GM18526 (cell line): Measurements from ENCODE around the gene PPP1R13B.

Source experiments
- POLR2A ChIP-seq: IDR thresholded peaks from 3 replicates; pipeline ENCODE4 v1.6.1; 2011; ENCODE audit not compliant: insufficient read length; ENCODE audit errors: extremely low read depth

The PPP1R13B gene

DNA sequence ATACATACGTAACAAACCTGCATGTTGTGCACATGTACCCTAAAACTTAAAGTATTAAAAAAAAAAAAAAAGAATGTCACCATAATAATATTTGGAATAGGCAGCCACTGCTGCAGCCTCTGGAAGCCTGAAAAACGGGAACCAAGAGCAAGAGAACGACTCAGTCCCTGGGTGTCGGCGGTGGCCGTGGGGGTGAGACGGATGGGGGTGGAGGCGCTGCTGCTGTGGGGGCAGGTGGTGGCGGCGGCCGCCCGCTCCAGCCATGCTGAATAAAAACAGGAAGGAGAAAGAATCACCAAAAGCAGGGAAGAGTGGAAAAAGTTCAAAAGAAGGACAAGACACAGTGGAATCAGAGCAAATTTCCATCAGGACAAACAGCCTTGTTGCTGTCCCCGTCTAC is 84.8 kb downstream of the PPP1R13B start:
- no peak for TF ChIP-seq POLR2A

DNA sequence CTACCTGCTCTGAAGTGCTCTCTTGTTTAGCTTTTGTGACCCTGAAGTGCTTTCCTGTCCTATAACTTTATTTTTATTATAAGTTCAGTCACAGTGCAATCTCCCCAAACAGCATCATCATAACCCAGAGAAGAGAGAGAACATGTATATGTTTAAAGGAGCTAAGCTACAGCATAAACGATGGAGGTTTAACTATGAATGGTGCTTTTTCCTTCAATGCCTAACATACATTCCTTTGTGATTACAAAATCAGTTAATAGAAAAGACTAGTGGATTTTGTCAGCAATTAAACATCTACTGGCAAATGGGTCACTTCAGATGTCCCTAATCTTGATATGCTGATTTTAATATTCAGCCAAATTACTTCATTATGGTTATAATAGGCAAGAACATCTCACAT is 85.3 kb downstream of the PPP1R13B start:
- TF ChIP-seq POLR2A: no peak

DNA sequence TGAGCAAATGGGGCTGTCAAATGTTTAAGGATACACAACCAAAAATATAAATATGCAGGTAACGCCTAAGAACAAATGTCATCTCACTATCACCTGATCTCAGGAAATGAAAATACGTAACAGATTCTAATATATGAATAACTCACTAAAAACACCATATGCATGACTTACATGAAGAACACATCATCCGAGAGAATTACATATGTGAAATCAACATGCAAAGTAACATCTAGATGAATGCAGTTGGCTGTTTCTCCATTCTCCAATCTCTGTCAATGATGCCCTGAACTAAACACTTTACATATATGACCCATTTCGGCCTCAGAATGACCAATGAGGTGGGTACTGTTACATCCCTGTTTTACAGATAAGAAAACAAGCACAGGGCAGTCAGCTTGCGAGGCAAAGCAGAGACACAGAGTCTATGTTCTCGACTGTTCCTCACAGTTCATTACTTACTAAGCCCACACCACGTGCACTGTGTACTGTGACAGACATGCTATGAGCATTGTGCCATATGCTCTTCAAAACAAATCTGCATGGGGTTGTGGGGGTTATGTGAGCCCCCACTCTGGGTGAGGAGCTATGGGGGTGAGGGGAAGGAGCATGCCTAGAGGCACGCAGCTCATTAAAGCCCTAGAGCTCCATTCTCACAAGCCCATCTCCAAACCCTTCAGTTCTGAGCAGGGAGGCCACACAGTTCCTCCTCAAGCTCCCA is 89.2 kb downstream of the PPP1R13B start:
- no peak for TF ChIP-seq POLR2A

DNA sequence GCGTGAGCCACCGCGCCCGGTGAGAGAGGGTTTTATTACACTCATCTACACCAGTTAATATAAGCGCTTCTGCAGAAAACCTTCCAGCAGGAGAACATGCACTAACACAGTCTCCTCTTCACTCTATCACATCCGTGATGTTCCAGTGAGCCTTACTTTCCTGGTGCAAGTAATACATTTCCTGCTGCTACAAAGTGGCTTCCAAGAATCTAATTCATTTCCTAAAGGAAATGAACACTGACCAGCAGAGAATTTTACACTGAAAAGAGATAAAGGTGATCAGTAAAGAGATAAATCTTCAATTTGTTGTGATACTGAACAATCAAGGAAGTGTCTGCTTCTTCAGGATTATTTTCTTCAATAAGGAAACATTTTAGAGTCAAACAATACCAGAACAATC is 92.3 kb downstream of the PPP1R13B start:
- TF ChIP-seq POLR2A: no peak

DNA sequence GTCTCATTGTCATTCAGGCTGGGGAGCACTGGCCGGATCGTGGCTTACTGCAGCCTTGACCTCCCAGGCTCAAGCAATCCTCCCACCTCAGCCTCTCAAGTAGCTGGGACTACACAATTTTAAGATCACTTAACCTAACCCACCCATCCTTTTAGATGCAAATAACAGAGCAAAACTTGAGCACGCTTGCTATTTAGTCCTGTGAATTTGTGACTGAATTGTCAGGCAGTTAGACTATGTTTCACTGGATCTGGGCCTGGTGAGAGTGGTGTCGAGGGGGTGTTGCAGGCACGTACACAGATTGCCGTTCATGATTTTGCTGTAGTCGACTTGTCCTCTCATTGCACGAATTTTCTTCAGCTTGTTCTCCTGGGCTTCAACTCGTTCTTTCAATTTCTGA is 93.6 kb downstream of the PPP1R13B start:
- TF ChIP-seq POLR2A: no peak

DNA sequence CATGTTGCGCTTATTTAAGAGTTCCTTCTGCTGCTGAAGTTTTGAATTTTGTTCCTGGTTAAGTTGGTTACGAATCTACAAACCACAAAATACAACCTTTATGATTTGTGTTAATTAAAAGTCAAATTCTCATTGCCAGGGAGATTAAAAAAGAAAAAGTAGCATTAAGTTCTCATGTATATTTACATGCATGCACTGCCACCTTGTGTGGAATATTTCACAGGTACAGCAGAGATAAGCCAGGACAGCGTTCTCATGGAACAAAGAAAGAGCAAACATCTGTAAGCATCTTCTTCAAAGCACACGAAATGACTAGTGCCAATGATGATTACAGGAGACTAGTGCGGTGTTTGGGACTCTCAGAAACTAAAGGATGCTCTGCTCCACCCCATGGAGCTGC is 97.5 kb downstream of the PPP1R13B start:
- TF ChIP-seq POLR2A: no peak

DNA sequence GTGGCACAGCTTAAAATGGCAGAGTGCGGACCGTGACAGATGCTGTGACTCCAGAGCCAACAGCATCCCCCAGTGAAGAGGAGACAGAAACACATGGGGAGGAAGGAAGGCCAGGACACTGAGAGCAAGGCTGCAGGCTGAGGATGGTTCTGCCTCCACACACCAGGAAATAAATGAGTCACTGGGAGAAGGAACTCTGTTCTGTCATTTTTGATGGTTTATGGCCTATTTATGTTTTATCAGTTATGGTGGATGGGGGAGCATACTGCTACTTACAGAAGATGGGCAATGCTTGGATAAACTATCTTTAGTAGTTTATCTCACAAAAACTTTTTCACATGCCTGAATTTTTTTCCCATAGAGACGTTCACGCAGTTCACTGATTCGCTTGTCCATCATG is 97.9 kb downstream of the PPP1R13B start:
- TF ChIP-seq POLR2A: no peak

DNA sequence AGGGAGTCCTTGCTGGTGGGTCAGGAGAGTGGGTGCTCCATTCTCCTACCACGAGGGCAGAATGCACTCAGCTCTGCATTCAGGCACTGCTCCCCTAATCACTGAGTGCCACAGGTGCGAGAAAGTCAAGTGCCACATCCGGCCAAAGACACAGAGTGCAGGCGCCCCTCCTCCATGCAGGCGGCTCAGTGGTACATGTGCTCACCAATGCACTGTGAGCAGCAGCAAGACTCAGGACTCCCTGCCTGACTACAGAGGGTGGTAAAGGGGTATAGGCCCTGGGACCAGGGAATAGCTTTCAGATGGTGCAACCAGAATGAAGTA is 98.9 kb downstream of the PPP1R13B start:
- TF ChIP-seq POLR2A: no peak

DNA sequence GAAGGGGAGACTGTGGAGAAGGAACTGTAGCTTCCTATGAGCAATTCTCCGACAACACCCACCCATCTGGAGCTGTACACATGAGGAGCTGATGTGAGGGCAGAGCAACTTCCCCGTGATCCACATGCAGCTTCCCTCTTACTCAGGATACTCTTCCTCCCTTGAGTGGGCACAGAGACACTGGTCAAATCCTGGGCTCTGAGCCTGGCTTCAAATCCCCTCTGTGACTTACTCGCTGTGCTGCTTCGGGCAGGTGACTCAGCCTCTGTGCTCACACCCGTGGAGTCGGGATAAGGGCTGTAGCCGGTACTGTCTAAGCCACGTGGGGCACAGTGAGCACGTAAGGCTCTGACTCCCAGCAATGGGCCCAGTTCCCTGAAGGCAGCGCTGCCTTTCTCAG is 100.7 kb downstream of the PPP1R13B start:
- TF ChIP-seq POLR2A: no peak

DNA sequence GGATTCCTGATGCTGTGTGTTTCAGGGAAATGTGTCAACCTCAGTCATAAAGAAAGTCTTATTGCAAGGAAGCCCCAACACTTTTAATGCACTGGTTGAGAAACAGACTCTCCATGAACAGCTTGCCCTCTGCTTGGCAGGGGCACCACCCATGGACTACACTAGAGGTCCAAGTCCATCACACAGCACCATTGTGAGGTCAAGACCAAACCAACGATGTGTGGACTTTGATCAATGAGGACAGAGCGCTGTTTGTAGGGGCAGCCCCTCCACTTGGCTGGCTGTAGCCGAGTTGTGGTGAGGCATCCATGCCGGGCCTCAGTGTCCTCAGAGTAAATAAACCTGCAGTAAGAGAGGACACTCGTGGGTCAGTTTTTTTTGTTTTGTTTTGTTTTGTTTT is 102.0 kb downstream of the PPP1R13B start:
- no peak for TF ChIP-seq POLR2A

DNA sequence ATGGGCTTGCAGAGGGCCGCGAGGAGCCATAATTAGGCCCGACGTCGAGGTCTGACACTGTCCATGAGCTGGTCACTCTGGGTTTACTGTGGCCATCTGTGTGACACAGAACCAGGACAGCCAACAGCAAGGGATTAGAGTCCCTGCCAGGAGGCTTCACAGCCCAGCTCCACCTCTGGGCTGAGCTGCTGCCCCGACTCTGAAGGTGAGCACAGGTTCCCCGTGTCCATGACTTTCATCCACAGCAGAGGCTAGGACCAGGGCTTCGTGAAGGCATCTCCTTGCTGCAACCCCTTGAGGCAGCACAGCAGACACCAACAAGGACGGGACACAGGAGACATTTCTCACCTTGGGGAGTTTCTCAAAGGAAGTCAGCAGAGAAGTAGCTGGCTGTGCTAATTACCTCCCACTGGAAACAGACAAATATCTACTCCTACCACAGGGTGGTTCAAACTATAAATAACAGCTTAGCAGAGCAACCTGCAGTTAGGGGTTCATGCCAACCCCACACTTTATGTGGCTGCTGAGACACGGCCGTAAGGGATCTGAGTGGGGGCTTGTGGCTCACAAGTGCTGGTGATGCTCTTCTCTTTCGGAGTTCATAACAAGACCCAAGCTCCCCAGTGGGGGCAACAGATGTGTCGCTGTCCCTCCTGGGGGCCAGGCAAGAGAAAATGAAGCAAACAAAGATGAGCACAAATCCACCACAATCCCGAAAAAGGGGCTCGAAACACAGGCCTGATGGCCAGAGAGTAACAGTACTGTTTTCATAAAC is 102.6 kb downstream of the PPP1R13B start:
- no peak for TF ChIP-seq POLR2A

DNA sequence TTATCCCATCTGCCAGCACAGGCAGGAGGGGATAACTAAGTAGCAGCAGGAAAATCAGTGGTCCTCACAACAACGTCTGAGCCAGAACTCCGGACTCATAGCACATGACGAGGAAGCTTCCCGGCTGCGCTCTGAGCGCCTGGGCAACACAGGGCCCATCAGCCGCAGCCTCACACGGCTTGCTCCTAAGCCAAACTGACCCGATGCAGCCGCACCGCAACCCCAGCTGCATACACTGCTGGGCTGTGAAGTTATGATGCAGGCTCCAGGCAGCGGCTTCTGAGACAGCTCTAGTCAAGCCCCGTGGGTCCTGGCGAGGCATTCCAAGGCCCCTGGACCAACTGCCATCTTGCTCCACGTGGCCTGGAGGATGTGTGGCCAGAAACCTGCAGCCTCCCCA is 103.7 kb downstream of the PPP1R13B start:
- no peak for TF ChIP-seq POLR2A

DNA sequence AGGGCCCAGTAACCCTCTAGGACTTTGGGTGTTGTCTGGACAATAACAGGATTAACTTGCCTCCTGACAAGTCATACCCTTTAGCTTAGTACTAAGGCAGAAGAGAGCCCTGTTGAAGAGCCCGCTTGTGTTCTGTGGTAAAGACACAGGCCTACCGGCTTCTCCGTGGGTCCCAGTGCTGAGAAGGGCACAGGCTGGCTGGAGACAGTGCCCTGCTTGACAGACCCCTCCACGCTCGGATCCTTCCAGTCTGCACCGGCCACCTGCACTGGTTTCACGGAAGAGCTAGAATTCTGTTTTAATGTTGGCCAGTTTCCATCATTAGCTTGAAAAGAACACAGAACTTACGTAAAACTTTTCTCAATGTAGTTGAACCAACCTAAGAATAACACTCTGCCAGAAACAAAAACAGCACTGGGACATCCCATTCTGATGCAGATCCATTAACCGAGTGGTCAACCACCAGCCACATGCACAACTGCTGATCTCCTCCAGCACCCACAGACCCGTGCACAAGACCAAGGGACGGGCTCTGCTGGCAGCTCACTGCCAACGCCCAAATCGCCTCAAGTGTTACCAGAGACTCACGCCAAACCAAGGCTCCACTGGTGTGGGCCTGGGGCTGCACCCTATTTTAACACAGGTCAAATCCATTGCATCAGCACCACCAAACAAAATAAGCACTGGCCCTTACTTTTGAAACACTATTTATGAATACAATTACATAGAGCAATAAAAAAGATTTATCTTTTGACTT is 104.7 kb downstream of the PPP1R13B start:
- no peak for TF ChIP-seq POLR2A

DNA sequence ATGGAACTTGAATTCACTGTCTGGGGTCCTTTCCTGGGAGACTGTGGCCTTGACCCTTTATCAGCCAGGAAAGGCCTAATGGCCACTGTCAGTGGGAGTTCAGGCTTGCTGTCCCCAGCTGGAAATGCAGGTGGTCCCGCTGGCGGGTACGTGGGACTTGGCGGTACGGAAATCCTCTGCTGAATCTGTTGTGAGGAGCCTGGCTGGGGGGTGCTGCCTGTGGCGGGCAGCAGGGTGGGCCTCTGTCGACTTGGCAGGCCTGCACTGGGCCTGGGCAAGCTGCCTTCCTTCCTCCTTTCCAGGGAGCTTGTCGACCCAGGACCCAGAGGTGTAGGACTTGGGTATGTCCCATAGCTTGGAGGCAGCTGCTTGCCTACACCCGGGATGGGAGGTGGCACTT is 105.5 kb downstream of the PPP1R13B start:
- no peak for TF ChIP-seq POLR2A

DNA sequence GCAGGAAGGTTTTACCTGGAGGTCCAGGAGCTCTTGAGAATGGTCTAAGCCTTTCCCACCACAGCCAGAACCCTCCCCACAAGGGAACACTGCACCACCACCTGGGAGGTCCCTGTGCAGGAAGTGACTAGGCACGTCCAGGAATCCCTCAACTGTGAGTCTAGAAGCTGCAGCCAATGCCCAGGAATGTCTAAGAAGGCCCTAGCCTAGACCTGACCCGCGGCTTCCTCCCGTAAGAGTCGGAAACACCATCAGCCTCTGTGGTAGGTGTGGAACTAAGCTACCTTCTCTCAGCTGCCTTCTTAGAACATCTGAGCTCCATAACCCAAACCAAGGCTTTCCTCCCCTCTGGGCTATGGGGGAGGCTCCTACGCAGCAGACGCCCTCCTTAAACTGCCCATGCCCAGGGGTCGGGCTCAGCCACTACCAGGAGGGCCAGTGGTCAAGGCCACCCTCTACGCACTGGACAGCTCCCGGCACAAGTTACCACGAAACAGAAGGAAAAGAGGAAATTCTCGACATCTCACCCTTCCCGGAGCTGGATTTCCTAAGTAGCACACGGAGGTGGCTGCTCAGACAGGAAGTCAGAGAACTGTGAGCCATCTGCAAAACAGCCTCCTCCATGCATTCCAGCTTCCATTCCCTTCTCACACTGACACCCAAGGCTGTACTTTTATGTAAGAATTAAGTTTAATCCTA is 106.2 kb downstream of the PPP1R13B start:
- TF ChIP-seq POLR2A: no peak
